ENCODE data around the gene CR2.
"Not testable (repeated sequence)": the region's sequence is repeated elsewhere in the genome, so short reads cannot be mapped to it uniquely, and the experiment has no call there.

The CR2 gene

DNA sequence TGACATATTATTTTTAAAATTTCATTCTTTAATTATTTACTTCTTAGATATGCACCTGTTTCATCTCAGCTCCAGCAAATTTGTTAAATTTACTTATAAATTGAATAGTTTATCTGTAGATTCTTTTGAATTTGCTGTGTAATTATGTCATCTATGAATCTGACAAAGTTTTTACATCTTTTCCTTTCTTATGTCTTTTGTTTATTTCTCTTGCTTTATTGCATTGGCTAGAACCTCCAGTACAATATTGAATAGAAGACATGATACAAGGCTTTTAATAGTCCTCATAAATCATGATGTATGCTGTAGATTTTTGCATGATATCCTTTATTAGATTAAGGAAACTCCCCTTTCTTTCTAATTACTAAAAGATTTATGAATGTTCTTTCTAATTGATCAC, 62.6 kb downstream of the CR2 start:
- DNase-seq, result no peak

- no peak for DNase-seq
Measured at GRCh38 chr1:207518608-207519236, 64.6 kb downstream of the CR2 start.

DNA sequence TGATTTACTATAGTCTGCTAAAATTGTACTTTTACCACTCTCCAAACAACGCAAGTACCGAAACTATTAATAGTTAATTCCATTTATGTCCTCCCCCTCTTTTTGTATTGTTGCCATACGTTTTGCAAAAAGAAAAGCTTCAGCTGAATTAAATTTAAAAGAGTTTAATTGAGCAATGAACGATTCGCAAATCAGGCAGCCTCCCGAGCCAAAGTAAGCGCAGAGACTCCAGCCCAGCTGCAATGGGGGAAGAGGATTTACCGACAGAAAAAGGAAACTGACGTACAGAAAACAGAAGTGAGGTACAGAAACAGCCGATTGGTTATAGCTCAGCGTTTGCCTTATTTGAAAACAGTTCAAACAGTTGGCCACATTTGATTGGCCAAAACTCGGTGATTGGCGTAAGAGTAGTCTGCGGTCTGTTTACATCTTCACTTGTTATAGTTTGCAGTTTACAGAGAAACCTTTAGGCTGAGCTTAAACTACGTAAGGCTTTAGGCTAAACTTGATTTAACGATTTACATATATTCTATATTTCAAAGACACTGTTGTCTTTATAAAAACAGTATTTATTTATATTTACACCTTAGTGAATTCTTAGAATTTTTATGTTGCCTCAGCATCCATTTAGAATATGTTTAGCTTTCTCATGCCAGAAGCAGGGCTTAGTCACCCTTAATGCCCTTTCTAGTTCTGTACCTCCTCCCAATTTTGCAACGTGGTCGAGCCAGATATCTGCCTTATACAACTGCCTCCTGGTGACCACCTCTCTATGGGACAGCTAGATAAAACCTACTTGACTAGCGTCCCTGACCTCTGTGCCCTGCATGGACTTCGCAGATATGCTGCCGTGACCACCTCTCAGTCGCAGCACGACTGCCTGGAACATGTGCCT, 65.6 kb downstream of the CR2 start:
- no peak for DNase-seq

DNA sequence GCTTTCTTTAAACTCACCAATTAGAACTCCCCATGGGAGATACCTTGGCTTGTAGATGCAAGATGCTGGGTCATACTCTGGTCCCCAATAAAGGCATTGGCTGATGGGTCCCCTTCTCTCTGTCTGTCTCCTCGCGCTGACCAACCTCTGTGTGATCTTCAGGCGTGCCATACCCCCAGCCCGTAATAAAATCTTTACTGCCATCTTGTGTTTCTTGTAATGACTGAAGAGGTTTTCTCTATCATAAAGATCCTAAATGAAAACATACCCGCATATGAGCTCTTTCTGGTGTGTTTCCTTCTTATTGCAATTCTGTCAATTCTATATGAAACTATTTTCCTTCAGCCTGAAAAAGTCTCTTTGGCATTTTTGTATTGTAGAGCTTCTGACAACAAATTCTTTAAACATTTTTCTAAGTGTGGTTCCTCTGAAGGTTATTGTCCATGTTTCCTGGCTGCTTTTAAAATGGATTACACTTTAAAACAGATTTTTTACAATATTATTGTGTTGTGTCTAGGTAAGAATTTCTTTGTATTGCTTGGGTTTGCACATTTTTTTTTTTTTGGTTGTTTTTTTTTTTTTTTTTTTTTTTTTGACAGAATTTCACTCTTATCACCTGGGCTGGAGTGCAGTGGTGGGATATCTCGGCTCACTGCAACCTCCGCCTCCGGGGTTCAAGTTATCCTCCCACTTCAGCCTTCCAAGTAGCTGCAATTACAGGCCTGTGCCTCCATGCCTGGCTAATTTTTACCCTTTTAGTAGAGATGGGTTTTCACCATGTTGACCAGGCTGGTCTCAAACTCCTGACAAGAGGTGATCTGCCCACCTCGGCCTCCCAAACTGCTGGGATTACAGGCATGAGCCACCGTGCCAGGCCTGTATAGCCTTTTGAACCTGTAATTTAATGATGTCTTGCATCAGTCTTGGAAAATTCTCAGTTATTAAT, 66.5 kb downstream of the CR2 start:
- DNase-seq, result not testable (repeated sequence)

GRCh38 chr1:207525239-207525638, 71.1 kb downstream of the CR2 start:
- not testable (repeated sequence) for DNase-seq

GRCh38 chr1:207528401-207528800, 74.3 kb downstream of the CR2 start:
- not testable (repeated sequence) for DNase-seq

- DNase-seq, result not testable (repeated sequence)
Measured at GRCh38 chr1:207536263-207536662, 82.1 kb downstream of the CR2 start.
